Naive thymus-derived CD8-positive, alpha-beta T cell (primary cell): ENCODE results near the gene AIFM3. TPM values are rescaled to one million over a fixed set of nuclear protein-coding genes. Genes with fewer than 3 reads are reported as not detected.

Source experiments
- ATAC-seq, 2 donors: fragments of 150-1000 bp; cut with Tn5 transposase in 1 of 2; sonication (Bioruptor Pico), chemical (Tn5 transposase) in 1 of 2; 1 replicate in 1 of 2; 2 replicates in 1 of 2; pipeline ENCODE4 v1.10.0; 2021; ENCODE audit warnings: mild to moderate bottlenecking in 2 of 2, moderate library complexity in 2 of 2
- POLR2A ChIA-PET: fragments of 350-600 bp; sonication (Branson Sonifier 250); formaldehyde crosslinking; loops from one replicate; lab custom pipeline; 2021; ENCODE audit warnings: antibody characterized with exemption; lab: Charles Lee
- DNase-seq, 10 donors: peaks; one replicate each; pipeline versions ENCODE4 v3.0.0 to v3.0.0-alpha.2; 2020 to 2022
- H3K27ac Mint-ChIP-seq, 10 donors: one replicate each; pipeline ENCODE4 v1.8.0; 2020 to 2022; ENCODE audit warnings: mild to moderate bottlenecking in 10 of 10, mixed read lengths in 10 of 10, moderate library complexity in 4 of 10, inconsistent platforms in 1 of 10
- H3K27me3 Mint-ChIP-seq, 5 donors: one replicate each; pipeline ENCODE4 v1.8.0; 2021 to 2022; ENCODE audit warnings: mixed read lengths in 5 of 5
- H3K36me3 Mint-ChIP-seq, 3 donors: one replicate each; pipeline ENCODE4 v1.8.0; 2020 to 2022; ENCODE audit warnings: mixed read lengths in 3 of 3, mild to moderate bottlenecking in 2 of 3, inconsistent platforms in 1 of 3
- H3K4me1 Mint-ChIP-seq, 4 donors: one replicate each; pipeline ENCODE4 v1.8.0; 2021 to 2022; ENCODE audit warnings: mixed read lengths in 4 of 4
- H3K4me3 Mint-ChIP-seq, 10 donors: one replicate each; pipeline ENCODE4 v1.8.0; 2020 to 2022; ENCODE audit warnings: mild to moderate bottlenecking in 10 of 10, mixed read lengths in 10 of 10, moderate library complexity in 6 of 10, inconsistent platforms in 1 of 10
- H3K9me3 Mint-ChIP-seq, 9 donors: one replicate each; pipeline ENCODE4 v1.8.0; 2020 to 2022; ENCODE audit warnings: mixed read lengths in 9 of 9, mild to moderate bottlenecking in 3 of 9, inconsistent platforms in 1 of 9, moderate library complexity in 1 of 9
- polyA plus RNA-seq, 3 donors: library from polyadenylated mRNA; unstranded; fragments of 300-500 nt; fragmentation: Illumina TruSeq; gene quantifications; one replicate each; pipeline ENCODE4 v1.2.3, GENCODE V29; 2021
- total RNA-seq, 8 experiments: library from RNA in 2 of 8; stranded (reverse) in 2 of 8; gene quantifications; one replicate each; pipeline ENCODE4 v1.2.3 and lab custom pipeline; 2021 to 2026

The AIFM3 gene
- total and polyA plus RNA-seq, 5 experiments from 2014 or later = 0.16 to 1.3 (median 0.47) TPM

DNA sequence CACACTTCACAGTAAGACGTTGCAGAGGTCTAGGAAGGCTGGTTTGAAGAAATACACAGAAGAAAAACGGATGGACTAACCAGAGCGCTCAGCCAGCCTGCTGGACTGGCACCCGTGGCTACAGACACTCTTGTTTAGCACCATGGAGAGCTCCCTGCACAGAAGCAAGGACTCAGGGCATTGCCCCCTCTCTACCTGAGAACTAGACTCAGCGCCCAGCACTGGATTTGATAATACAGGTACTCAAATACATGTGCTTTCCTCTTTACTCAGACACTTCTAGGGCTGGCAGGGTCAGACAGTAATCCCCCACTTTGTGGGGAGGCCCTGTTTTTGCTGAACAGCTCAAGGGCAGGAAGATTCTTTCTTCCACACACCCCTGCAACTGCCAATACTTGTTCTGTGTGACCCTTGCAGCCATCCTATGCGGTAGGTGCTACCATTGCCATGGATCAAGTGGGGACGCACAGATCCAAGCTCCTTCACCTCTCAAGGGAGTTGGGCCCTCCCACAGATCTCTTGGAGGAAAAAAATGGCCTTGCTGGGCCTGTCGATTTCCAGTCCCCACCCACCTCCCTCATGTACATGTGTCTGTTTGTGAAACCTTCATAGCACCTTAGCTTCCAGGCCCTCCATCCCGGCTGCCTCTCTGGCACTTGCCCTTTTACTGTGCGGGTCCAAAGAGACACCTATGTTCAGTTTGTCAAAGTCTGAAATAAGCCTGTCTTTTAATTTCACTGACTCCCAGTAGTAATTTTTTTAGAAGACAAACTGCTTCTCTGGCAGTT is 42.8 kb downstream of the AIFM3 start:
- DNase-seq = peak in 4 of 10 donors; percentile 26 to 48 (median 36)
- no peak for ATAC-seq

DNA sequence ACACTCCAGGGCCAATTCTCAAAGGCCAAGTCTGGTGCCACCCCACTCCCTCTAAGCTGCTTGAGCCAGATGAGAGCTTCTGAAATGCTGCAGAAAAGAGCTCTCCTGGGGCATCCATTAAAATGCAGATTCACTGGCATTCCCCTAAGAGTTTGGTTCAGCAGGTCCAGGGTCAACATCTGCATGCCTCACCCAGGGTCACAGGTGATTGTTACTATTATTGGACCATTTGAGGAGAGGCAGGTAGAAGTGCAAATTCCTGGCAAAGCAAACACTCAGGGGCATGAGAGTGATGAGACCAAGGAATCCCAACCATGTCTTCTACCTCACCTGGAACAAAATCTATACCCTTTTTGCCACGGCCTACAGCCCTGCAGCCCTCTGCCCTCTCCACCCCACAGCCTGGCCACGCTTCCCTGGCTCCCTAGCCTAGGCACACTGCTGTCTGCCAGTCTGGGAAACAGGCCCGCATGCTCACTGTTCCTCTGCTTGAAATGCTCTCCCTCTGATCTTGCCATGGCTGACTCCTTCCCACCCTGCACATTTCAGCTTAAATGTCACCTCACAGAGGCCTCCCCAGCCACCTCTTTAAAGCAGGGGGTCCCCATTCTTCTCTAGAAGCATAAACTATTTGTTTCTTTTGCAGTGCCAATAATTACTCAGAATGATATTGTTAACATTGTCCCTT is 43.5 kb downstream of the AIFM3 start:
- Mint-ChIP-seq H3K27me3 (no peaks in the 10 kb centered on the region), H3K4me3 (no peak overlapping the region), H3K9me3 (no peaks in the 10 kb centered on the region), H3K36me3 (no peaks in the 10 kb centered on the region), H3K27ac (peak overlapping the region in 3 of 10 donors; percentile 25 to 62 (median 38)), H3K4me1 (peaks cover 11 to 24% (median 23%) of the 10 kb centered on the region in 4 donors)
- POLR2A ChIA-PET = interaction anchor here (1.1 to 6.3 kb wide), 2 partner anchors 7 to 14 kb away, joined by 5 to 41 read pairs; partner anchors contain the start of gene THAP7
- ATAC-seq (no peak), DNase-seq (no peak)

More for the DNA sequence above, 42.8 kb downstream of the AIFM3 start:
- H3K9me3 Mint-ChIP-seq = no peaks in the 10 kb centered on the region
- POLR2A ChIA-PET = interaction anchor here (0.8 to 1.1 kb wide), 2 partner anchors 10 to 13 kb away, joined by 3 to 5 read pairs; no protein-coding TSS in a partner anchor
- peak overlapping the region in 3 of 10 donors; percentile 24 to 33 (median 25) for H3K27ac Mint-ChIP-seq
- no peak overlapping the region for H3K4me3 Mint-ChIP-seq
- H3K27me3 Mint-ChIP-seq = no peaks in the 10 kb centered on the region
- no peaks in the 10 kb centered on the region for H3K36me3 Mint-ChIP-seq
- peaks cover 8 to 18% (median 16%) of the 10 kb centered on the region in 4 donors for H3K4me1 Mint-ChIP-seq

DNA sequence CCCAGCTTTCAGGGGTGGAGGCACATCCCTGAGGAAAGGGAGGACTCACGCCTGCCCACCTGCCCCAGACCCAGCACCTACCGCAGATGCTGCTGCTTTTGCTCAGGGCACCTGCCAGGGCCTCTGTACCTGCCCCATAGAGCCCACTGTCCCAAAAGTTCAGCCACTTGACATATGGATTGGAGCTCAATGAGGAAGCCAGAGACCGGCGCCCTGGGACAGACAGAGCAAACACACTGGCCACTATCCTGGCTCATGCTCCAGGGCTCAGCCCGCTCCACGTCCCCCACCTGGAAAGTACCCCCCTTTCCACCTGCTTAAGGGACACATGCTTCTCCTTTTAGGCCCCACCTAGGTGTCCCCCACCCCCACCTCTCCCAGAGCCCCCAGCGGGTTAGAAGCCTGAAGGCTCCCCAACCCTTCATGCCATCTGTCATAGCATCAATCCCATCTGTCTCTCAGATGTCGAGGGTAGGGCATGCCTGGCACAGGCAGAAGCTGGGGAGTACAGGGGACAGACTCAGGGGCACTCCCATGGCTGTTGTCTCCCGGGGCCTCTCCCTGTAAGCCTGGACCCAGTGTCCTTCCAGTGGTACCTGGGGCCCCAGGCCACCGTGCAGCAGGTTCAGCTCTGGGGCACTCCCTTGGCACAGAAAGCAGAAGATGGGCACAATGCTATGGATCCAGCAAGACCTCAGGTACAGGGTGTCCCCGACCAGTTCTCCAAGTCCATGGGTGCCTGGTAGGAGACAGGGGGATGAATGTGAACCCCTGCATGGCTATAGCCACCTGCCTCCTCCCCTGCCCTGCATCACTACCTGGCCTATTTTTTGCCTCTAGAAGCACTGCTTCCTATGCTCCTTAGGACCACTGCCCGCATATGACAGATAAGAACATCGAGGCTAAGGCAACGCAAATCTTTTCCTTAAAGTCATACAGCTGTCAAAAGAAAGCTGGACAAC is 45.7 kb downstream of the AIFM3 start:
- POLR2A ChIA-PET = interaction anchor here (1.6 to 6.3 kb wide), 2 partner anchors 9 to 31 kb away, joined by 6 to 41 read pairs; partner anchors contain the start of genes LZTR1 and THAP7
- peak overlapping the region; percentile 57 to 87 (median 77) for H3K4me3 Mint-ChIP-seq
- H3K36me3 Mint-ChIP-seq = no peaks in the 10 kb centered on the region
- ATAC-seq (no peak), DNase-seq (peak in 1 of 10 donors; percentile 38)
- H3K27me3 Mint-ChIP-seq = no peaks in the 10 kb centered on the region
- H3K9me3 Mint-ChIP-seq = no peaks in the 10 kb centered on the region
- H3K27ac Mint-ChIP-seq = peak overlapping the region in 9 of 10 donors; percentile 79 to 96 (median 91)
- H3K4me1 Mint-ChIP-seq = peaks cover 11 to 34% (median 33%) of the 10 kb centered on the region in 4 donors

DNA sequence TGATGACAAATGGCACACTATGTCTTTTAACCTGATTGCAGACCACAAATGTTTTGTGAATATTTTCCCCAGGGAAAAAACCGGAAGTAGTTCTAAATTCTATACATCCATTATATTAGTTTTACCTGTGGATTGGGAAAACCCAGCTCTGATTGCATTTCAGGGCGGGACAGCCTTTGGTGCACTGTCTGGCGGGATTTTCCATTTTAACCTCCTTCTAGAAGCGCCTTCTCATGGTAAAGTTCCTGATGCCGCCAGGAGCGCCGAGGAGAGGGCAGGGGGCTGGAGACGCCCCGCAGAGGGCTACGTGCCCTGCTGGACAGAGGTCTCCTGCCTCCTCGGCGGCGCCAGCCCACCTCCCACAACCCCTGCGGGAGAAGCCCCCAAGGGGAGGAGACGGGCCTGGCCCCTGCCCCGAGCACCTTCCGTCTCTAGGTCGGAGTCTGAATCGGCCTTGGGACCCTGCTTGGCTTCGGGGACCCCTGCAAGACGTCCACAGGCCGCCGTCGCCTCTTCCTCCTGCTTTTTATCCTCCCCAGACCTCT is 46.7 kb downstream of the AIFM3 start:
- H3K27ac Mint-ChIP-seq = peak overlapping the region; percentile 31 to 98 (median 96)
- no peaks in the 10 kb centered on the region for H3K36me3 Mint-ChIP-seq
- peaks cover 13 to 35% (median 33%) of the 10 kb centered on the region in 4 donors for H3K4me1 Mint-ChIP-seq
- H3K9me3 Mint-ChIP-seq = no peaks in the 10 kb centered on the region
- POLR2A ChIA-PET = interaction anchor here (1.6 to 6.3 kb wide), 2 partner anchors 10 to 32 kb away, joined by 6 to 41 read pairs; partner anchors contain the start of genes LZTR1 and THAP7
- DNase-seq = no peak
- ATAC-seq = no peak
- H3K4me3 Mint-ChIP-seq = peak overlapping the region; percentile 78 to 89 (median 87)
- H3K27me3 Mint-ChIP-seq = no peaks in the 10 kb centered on the region

DNA sequence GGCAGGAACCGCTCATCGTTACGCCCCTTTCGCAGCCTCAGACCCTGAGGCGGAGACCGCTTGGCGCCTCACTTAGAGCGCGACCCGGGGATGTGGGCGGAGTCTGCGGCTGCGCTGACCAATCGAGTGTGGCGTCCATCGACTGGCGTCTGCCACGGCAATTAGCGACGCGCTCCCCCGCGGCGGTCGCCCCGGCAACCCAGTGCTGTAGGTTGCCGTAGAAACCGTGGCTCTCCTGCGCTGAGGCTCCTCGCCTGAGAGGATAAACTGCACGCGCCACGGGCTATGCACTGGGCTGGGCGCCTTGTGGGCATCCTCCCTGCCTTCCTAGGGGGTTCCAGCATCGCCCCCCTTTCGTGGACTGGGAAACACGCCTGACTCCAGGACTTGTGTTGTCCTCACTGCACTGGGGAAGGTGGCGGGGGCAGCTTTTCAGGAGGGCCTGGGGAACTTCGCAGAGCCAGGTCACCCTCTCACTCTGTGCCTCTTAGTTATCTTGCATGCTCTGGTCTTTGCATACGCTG is 47.2 kb downstream of the AIFM3 start:
- Mint-ChIP-seq H3K36me3 (no peaks in the 10 kb centered on the region), H3K4me3 (peak overlapping the region; percentile 78 to 89 (median 87)), H3K27ac (peak overlapping the region; percentile 31 to 98 (median 96)), H3K9me3 (no peaks in the 10 kb centered on the region), H3K27me3 (no peaks in the 10 kb centered on the region), H3K4me1 (peaks cover 13 to 35% (median 33%) of the 10 kb centered on the region in 4 donors)
- peak; percentile 89 to 95 for ATAC-seq
- peak; percentile 70 to 92 (median 79) for DNase-seq
- POLR2A ChIA-PET = interaction anchor here (1.0 to 6.3 kb wide), 3 partner anchors 10 to 32 kb away, joined by 3 to 41 read pairs (median 6); partner anchors contain the start of genes LZTR1 and THAP7

DNA sequence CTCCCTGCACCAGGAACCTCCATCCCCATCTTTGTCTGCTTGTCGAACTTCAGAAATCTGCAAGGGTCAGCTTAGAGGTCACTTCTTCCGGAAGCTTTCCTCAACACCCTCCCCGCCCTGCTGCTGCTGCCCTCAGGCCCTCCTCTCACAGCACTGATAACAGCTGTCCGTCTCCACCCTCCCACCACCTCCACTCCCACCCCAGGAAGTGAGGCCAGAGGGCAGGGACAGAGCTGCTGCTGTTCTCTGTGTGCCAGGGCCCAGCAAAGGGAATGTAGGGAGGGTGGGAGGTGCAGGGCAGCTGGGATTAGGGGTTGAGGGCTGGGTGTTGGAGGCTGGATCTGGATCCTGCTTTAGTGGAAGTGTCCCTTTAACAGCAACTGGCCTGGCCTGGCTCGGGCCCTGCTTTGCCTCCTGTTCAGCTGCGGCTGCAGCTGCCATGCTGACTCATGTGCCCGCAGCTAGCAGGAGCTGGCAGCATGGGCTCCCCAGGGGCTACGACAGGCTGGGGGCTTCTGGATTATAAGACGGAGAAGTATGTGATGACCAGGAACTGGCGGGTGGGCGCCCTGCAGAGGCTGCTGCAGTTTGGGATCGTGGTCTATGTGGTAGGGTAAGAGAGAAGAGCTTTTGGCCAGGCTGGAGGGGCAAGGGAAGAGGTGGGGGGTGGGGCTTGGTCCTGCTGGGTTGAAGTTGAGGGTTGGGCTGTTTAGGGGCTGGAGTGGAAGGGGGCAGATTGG is 47.8 kb downstream of the AIFM3 start, which contains the start of gene P2RX6:
Gene P2RX6 (plus strand): TSS at position 440 of the 740 bp plus-strand sequence. CDS start 10 bp downstream, at position 450.
- no peak for ATAC-seq
- Mint-ChIP-seq H3K27ac (peak within 1 kb of the TSS; percentile 31 to 98 (median 96)), H3K4me1 (peaks cover 13 to 35% (median 33%) of the 10 kb centered on the region in 4 donors)

DNA sequence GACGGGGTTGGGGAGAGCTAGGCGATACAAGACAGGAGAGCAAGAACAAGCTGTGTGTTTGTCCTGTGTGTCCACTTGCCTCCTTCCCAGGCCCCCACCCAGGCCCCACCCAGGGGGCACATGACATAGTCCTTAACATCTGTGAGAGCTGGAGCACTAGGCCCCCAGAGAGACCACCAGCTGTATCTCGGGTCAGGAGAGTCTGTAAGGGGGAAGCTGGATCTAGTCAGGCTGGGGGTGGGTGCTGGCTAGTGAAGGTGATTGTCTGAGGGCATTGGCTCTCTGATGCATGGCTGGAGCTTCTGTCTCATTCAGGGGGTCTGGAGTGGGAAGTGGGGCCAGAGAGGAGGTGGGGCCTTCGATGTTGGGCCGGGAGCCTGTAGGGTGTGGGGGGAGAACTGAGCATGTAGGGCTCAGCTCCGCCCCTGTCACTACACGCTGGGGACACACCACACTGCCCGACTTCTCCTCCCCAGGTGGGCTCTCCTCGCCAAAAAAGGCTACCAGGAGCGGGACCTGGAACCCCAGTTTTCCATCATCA is 48.5 kb downstream of the AIFM3 start:
- no peaks in the 10 kb centered on the region for H3K36me3 Mint-ChIP-seq
- peaks cover 13 to 35% (median 34%) of the 10 kb centered on the region in 4 donors for H3K4me1 Mint-ChIP-seq
- DNase-seq (peak in 1 of 10 donors; percentile 40), ATAC-seq (no peak)
- no peaks in the 10 kb centered on the region for H3K9me3 Mint-ChIP-seq
- POLR2A ChIA-PET = interaction anchor here (6.3 kb wide), 1 partner anchor 12 kb away, joined by 41 read pairs; the partner anchor contains the start of gene THAP7
- H3K27ac Mint-ChIP-seq = peak overlapping the region in 7 of 10 donors; percentile 27 to 98 (median 95)
- no peaks in the 10 kb centered on the region for H3K27me3 Mint-ChIP-seq
- H3K4me3 Mint-ChIP-seq = peak overlapping the region in 6 of 10 donors; percentile 52 to 89 (median 82)

More for the DNA sequence above, 47.8 kb downstream of the AIFM3 start, which contains the start of gene P2RX6:
- no peaks in the 10 kb centered on the region for H3K27me3 Mint-ChIP-seq
- no peaks in the 10 kb centered on the region for H3K9me3 Mint-ChIP-seq
- POLR2A ChIA-PET = interaction anchor here (1.0 to 6.3 kb wide), 3 partner anchors 11 to 33 kb away, joined by 3 to 41 read pairs (median 6); partner anchors contain the start of genes LZTR1 and THAP7
- H3K36me3 Mint-ChIP-seq = no peaks in the 10 kb centered on the region
- peak within 1 kb of the TSS; percentile 78 to 89 (median 87) for H3K4me3 Mint-ChIP-seq
- DNase-seq = peak in 1 of 10 donors; percentile 57

DNA sequence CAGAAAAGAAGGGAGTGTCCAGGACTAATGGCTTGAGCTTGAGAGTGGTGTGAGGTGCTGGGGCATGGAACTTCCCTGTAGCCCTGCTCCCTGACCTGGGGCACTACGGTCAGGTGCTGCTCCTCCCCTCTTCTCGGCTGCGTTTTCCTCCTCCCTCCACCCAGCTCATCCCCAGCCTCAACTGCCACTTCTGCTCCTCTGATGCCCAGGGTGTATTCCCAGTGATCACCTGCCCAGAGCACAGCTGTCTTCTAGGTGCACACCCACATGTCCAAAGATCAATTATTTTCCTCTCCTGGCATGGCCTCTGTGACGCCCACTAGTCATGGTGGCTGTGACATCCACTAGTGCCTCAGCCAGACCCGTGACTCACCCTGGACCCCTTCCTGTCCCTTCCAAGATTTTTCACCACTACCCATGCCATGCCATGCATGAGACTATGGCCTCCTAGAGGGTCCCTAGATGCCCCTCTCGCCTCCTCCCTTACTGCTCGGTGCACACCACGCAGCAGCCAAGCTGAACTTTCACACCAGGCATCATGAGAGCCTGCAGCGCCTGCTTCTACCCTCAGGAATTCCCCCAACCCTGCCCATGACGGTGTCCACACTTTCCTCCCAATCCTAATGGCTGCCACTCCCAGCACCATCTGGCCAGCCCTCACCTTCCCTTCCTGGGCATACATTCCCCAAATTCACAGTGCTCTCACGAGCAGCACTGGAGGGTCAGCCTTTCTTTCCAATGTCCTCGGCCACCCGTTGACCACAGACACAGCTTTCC is 49.8 kb downstream of the AIFM3 start:
- POLR2A ChIA-PET = interaction anchor here (6.3 kb wide), 1 partner anchor 13 kb away, joined by 41 read pairs; the partner anchor contains the start of gene THAP7
- Mint-ChIP-seq H3K27ac (peak overlapping the region in 9 of 10 donors; percentile 10 to 90 (median 70)), H3K4me1 (peaks cover 15 to 43% (median 39%) of the 10 kb centered on the region in 4 donors), H3K27me3 (no peaks in the 10 kb centered on the region), H3K36me3 (no peaks in the 10 kb centered on the region), H3K9me3 (no peaks in the 10 kb centered on the region), H3K4me3 (peak overlapping the region in 7 of 10 donors; percentile 12 to 43 (median 22))
- ATAC-seq (no peak), DNase-seq (no peak)

DNA sequence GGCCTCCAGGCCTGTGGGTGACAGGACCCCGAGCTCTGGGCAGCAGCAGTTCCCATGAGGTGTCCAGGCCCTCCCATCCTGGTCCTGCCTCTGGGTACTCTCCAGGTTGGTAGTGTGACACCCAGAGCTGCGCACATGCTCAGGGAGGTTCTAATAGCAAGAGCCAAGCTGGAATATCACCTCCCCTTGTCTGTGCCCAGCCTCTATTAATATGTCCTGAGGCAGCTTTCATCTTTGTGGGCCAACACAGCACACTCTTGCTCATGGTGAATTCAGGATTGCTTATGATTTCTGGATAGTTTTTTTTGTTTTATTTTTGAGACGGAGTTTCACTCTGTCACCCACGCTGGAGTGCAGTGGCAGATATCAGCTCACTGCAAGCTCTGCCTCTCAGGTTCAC is 51.3 kb downstream of the AIFM3 start:
- no peaks in the 10 kb centered on the region for H3K27me3 Mint-ChIP-seq
- H3K4me3 Mint-ChIP-seq = no peak overlapping the region
- H3K36me3 Mint-ChIP-seq = no peaks in the 10 kb centered on the region
- peaks cover 15 to 41% (median 36%) of the 10 kb centered on the region in 4 donors for H3K4me1 Mint-ChIP-seq
- POLR2A ChIA-PET = interaction anchor here (0.7 kb wide), 1 partner anchor 794 kb away, joined by 4 read pairs; no protein-coding TSS in a partner anchor
- no peak for ATAC-seq
- no peak for DNase-seq
- H3K9me3 Mint-ChIP-seq = no peaks in the 10 kb centered on the region
- peak overlapping the region in 2 of 10 donors; percentile 29 to 90 for H3K27ac Mint-ChIP-seq
